Neutrophil (primary cell): ENCODE data around the gene MYO1F.

Source experiments
- H3K27ac ChIP-seq: fragments of 200-600 bp; sonication (generic); 2 replicates; pipeline ENCODE4 v1.5.1; 2016; ENCODE audit warnings: mild to moderate bottlenecking, moderate library complexity
- H3K27me3 ChIP-seq: fragments of 200-600 bp; sonication (generic); 2 replicates; pipeline ENCODE4 v1.6.0; 2016; ENCODE audit warnings: mild to moderate bottlenecking
- H3K36me3 ChIP-seq: fragments of 200-600 bp; sonication (generic); 2 replicates; pipeline ENCODE4 v1.5.1; 2017
- H3K4me1 ChIP-seq, 2 experiments: fragments of 200-600 bp in 1 of 2; sonication (generic) in 1 of 2; 1 replicate in 1 of 2; 2 replicates in 1 of 2; pipeline versions ENCODE4 v1.5.1 to v1.6.1; 2013 to 2016; ENCODE audit warnings: low read depth in 1 of 2, low read length in 1 of 2, mild to moderate bottlenecking in 1 of 2, moderate library complexity in 1 of 2; ENCODE audit not compliant: control insufficient read depth in 1 of 2, insufficient read depth in 1 of 2
- H3K4me3 ChIP-seq, 2 experiments: fragments of 200-600 bp in 1 of 2; sonication (generic) in 1 of 2; 1 replicate in 1 of 2; 2 replicates in 1 of 2; pipeline ENCODE4 v1.5.1; 2013 to 2016; ENCODE audit warnings: low read depth in 1 of 2, low read length in 1 of 2, mild to moderate bottlenecking in 1 of 2, moderate library complexity in 1 of 2
- H3K9me3 ChIP-seq: fragments of 200-600 bp; sonication (generic); 2 replicates; pipeline ENCODE4 v1.5.1; 2016
- TF ChIP-seq, protein P1 (sequence below): fragments of 200-600 bp; sonication (generic); IDR thresholded peaks from 2 replicates; pipeline ENCODE4 v1.5.1; 2016; ENCODE audit warnings: antibody characterized with exemption

Gene MYO1F

DNA sequence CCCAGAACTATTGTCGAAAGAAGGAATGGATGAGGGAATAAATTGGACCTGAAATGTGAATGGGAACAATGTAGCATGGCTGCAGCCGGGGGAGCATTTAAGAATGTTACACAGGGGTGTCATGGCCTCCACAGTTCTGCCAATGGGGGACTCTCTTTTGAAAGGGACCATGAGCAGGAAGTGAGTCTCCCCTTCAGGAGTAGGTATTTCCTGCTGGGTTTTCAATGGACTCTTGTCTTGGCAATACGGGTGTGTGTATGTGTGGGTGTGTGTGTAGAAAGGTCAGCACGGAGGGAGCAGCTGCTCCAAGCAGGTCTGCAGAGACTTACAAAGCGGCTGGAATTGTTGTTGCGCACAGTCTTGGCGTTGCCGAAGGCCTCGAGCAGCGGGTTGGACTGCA is 24.4 kb downstream of the MYO1F start:
- H3K36me3 ChIP-seq = peaks cover 99% of the 10 kb centered on the region
- H3K4me3 ChIP-seq = no peak overlapping the region
- no peaks in the 10 kb centered on the region for H3K27me3 ChIP-seq
- H3K27ac ChIP-seq = peak overlapping the region; percentile 28
- H3K4me1 ChIP-seq = peaks cover 11% of the 10 kb centered on the region in 2 experiments
- no peaks in the 10 kb centered on the region for H3K9me3 ChIP-seq
- TF ChIP-seq, protein P1, sequence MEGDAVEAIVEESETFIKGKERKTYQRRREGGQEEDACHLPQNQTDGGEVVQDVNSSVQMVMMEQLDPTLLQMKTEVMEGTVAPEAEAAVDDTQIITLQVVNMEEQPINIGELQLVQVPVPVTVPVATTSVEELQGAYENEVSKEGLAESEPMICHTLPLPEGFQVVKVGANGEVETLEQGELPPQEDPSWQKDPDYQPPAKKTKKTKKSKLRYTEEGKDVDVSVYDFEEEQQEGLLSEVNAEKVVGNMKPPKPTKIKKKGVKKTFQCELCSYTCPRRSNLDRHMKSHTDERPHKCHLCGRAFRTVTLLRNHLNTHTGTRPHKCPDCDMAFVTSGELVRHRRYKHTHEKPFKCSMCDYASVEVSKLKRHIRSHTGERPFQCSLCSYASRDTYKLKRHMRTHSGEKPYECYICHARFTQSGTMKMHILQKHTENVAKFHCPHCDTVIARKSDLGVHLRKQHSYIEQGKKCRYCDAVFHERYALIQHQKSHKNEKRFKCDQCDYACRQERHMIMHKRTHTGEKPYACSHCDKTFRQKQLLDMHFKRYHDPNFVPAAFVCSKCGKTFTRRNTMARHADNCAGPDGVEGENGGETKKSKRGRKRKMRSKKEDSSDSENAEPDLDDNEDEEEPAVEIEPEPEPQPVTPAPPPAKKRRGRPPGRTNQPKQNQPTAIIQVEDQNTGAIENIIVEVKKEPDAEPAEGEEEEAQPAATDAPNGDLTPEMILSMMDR = no peak

DNA sequence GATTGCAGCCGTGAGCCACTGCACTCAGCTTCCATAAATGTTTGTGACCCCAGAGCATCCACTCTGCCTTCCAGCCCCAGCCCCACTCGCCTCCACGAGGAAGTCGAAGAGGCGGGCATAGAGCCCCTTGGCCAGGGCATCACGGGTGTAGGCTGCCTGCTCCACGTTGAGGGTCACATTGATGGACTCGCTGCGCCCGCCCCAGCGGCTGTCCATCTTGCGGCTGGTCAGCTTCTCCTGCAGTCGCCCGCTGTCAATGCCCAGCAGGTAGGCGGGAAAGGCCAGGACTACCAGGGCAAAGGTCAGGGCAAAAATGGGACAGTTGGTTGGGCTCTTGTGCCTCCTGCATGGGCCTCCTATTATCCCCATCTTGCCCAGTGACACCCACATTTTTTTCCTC is 27.2 kb downstream of the MYO1F start:
- TF ChIP-seq, protein P1 = no peak
- H3K4me1 ChIP-seq = no peaks in the 10 kb centered on the region
- no peak overlapping the region for H3K4me3 ChIP-seq
- no peaks in the 10 kb centered on the region for H3K27me3 ChIP-seq
- peak overlapping the region; percentile 38 for H3K27ac ChIP-seq
- peaks cover 100% of the 10 kb centered on the region for H3K36me3 ChIP-seq
- H3K9me3 ChIP-seq = no peaks in the 10 kb centered on the region

DNA sequence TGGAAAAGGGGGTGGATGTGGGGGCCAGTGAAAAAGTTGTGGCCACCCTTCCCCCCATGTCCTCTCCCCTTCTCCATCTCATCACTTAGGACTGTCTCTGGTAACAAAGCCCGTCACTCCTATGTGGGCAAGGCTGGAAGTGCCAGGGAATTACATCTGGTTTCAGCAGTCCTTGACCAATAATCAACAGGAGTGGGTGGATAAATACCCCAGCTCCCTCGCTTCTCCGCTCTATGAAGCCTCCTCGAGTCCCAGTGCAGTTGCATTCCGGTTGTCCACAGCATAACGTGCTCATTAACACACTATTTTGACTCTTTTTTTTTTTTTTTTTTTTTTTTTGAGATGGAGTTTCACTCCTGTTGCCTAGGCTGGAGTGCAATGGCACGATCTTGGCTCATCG is 31.5 kb downstream of the MYO1F start:
- Histone ChIP-seq H3K4me1 (peaks cover 6 to 7% of the 10 kb centered on the region in 2 experiments), H3K27me3 (no peaks in the 10 kb centered on the region), H3K27ac (peak overlapping the region; percentile 52), H3K36me3 (peaks cover 99% of the 10 kb centered on the region), H3K9me3 (no peaks in the 10 kb centered on the region), H3K4me3 (no peak overlapping the region)
- TF ChIP-seq, protein P1 = no peak

DNA sequence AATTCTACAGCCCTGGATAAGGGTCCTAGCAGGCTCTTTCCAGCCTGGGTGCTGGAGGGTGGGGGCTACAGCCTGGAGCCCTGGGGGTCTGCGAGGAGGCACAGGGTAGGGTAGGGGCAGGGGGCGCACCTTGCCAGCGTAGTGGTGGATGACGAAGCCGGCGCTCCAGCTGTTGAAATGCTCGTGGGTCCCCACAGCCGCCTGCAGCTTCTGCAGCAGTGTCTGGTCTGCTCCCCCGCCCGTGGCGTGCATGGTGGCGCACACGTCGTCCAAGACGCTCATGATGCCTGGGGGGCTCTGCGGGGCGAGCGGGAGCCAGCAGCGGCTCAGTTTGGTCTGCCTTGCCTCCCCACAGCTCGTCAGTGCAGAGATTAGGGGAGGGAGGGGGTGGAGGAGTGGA is 33.1 kb downstream of the MYO1F start:
- Histone ChIP-seq H3K4me1 (peaks cover 15 to 18% of the 10 kb centered on the region in 2 experiments), H3K36me3 (peaks cover 99% of the 10 kb centered on the region), H3K27me3 (no peaks in the 10 kb centered on the region), H3K27ac (peak overlapping the region; percentile 52), H3K9me3 (peaks cover 9% of the 10 kb centered on the region), H3K4me3 (no peak overlapping the region)
- TF ChIP-seq, protein P1 = no peak

DNA sequence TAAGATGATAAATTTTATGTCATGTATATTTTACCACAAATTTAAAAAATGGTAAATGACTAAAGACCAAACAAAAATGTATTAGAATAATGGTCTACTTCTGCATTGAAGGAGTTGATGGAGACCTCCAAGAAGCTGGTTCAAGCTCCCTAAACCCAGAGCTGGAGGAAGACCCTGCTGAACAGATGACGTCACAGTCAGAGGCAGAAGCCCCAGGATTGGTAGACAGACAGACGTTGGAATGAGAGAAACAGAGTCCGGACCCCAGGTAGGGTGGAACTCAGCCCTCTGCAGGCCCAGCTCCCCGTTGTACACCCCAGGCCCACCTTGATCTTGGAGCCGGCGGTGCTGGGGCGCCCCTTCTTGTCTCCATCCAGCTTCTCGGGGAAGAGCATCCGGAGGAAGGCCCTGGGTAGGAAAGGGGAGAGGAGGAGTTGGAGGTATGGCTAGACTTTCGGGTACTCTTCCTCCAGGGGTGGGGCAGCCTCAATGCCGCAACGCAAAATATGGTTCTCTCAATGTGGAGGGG is 37.6 kb downstream of the MYO1F start:
- peaks cover 99% of the 10 kb centered on the region for H3K36me3 ChIP-seq
- no peak overlapping the region for H3K4me3 ChIP-seq
- H3K27ac ChIP-seq = peak overlapping the region; percentile 83
- H3K4me1 ChIP-seq = peaks cover 15 to 18% of the 10 kb centered on the region in 2 experiments
- no peaks in the 10 kb centered on the region for H3K27me3 ChIP-seq
- peaks cover 14% of the 10 kb centered on the region for H3K9me3 ChIP-seq
- TF ChIP-seq, protein P1 = no peak

DNA sequence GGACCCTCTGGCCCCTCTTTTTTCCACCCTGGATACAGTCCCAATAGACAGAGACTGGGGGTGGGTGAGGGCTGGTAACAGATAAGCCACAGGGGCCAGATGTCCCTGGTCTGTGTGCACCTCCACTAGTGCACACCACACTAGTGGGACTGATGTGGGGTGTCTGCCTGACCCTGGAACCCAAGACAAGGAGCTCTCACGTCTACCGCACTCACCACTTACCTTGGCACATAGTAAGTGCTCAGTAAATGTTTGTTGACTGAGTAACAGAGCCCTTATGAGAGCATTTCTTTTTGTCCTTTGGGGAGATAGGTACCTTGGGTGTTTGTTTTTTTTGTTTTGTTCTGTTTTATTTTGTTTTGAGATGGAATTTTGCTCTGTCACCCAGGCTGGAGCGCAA is 40.1 kb downstream of the MYO1F start:
- Histone ChIP-seq H3K27ac (peak overlapping the region; percentile 50), H3K4me1 (peaks cover 15 to 18% of the 10 kb centered on the region in 2 experiments), H3K36me3 (peaks cover 100% of the 10 kb centered on the region), H3K9me3 (peaks cover 14% of the 10 kb centered on the region), H3K27me3 (no peaks in the 10 kb centered on the region), H3K4me3 (no peak overlapping the region)
- TF ChIP-seq, protein P1 = no peak
